C4-2B (cell line): ENCODE measurements around the gene CACNA1S.

Experiments
- H3K27ac ChIP-seq: fragments of 450-650 bp; 2 replicates; pipeline ENCODE4 v1.5.1; 2017
- ZFX ChIP-seq: fragments of 450-650 bp; IDR thresholded peaks from 2 replicates; pipeline ENCODE4 v1.6.1; 2017
- TF ChIP-seq, protein P1 (sequence below): fragments of 450-650 bp; conservative IDR thresholded peaks from 2 replicates; pipeline ENCODE4 v1.5.1; 2017; ENCODE audit warnings: mild to moderate bottlenecking

The CACNA1S gene

GRCh38 chr1:201125800-201126199 lies 13.6 kb upstream of the CACNA1S start:
- H3K27ac ChIP-seq = no peak overlapping the region
- TF ChIP-seq, protein P1, sequence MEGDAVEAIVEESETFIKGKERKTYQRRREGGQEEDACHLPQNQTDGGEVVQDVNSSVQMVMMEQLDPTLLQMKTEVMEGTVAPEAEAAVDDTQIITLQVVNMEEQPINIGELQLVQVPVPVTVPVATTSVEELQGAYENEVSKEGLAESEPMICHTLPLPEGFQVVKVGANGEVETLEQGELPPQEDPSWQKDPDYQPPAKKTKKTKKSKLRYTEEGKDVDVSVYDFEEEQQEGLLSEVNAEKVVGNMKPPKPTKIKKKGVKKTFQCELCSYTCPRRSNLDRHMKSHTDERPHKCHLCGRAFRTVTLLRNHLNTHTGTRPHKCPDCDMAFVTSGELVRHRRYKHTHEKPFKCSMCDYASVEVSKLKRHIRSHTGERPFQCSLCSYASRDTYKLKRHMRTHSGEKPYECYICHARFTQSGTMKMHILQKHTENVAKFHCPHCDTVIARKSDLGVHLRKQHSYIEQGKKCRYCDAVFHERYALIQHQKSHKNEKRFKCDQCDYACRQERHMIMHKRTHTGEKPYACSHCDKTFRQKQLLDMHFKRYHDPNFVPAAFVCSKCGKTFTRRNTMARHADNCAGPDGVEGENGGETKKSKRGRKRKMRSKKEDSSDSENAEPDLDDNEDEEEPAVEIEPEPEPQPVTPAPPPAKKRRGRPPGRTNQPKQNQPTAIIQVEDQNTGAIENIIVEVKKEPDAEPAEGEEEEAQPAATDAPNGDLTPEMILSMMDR = no peak
- no peak for TF ChIP-seq ZFX

- H3K27ac ChIP-seq = no peak overlapping the region
- TF ChIP-seq, protein P1 = no peak
- no peak for TF ChIP-seq ZFX
Observed at GRCh38 chr1:201125019-201125418, 12.8 kb upstream of the CACNA1S start.

DNA sequence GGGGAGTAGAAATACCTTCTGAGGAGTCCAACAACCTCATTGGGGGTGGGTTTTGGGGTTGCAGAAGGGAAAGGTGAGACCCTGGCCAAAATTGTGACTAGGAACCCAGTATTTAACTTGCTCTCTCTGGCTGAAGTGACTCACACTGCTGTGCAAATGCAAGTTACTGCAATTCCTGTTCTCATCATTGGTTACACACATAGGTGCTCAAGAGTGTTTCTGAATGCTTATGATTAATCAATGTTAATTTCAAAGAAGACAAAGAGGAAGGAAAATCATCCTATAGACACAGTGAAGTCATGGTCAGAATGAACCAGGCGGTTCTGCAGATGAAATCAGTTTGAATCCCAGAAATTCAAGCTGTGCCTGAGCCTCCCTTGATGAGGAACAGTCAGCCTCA lies 11.6 kb upstream of the CACNA1S start:
- no peak overlapping the region for H3K27ac ChIP-seq
- no peak for TF ChIP-seq ZFX
- TF ChIP-seq, protein P1 = no peak

- H3K27ac ChIP-seq = no peak overlapping the region
- no peak for TF ChIP-seq ZFX
- TF ChIP-seq, protein P1 = no peak
Observed at GRCh38 chr1:201122321-201122957, 10.2 kb upstream of the CACNA1S start.

GRCh38 chr1:201119206-201120197 lies 7.3 kb upstream of the CACNA1S start:
- no peak for TF ChIP-seq ZFX
- TF ChIP-seq, protein P1 = peak; percentile 91
- H3K27ac ChIP-seq = no peak overlapping the region

DNA sequence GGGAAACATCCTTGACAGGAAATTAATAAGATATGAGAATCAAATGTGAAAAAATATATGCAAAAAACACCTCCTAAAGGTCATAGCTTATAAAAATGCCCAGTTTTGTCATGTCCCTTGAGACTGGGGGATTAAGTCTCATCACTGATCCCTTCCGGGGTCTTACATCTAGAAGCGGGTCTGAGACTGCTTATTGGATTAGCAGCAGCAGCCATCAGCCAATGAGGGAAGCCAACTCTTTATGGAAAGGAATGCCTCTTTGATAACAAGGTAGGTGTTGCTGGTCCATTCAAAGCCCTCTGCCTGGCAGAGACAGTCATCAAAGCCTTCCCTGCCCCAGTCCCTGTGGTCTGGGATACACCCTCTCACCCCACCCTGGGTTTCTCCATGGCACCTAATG lies 3.9 kb upstream of the CACNA1S start:
- TF ChIP-seq, protein P1 = no peak
- no peak for TF ChIP-seq ZFX
- no peak overlapping the region for H3K27ac ChIP-seq

GRCh38 chr1:201115390-201115937 lies 3.2 kb upstream of the CACNA1S start:
- no peak overlapping the region for H3K27ac ChIP-seq
- TF ChIP-seq, protein P1 = no peak
- TF ChIP-seq ZFX = no peak
